K562 (cell line): ENCODE results near the gene FCRLA. TPM values are rescaled to one million over a fixed set of nuclear protein-coding genes. Genes with fewer than 3 reads are reported as not detected.

Source experiments
- ATAC-seq: fragments of 200-7000 bp; cut with Tn5 transposase; 3 replicates; pipeline ENCODE4 v1.9.1; 2020; ENCODE audit warnings: moderate library complexity
- BruUV-seq: library from RNA; stranded (reverse); fragments of 400-500 nt; replicated peaks from 2 replicates; lab custom pipeline; 2021; lab: Mats Ljungman, UMichigan
- CTCF ChIA-PET: fragments of 300-600 bp; formaldehyde crosslinking; extraction: SDS; loops from one replicate; lab custom pipeline; 2021; ENCODE audit warnings: low intra/inter-chr PET ratio; lab: Yijun Ruan, JAX
- POLR2A ChIA-PET: fragments of 300-600, 350-650 bp; sonication (Branson Sonifier 250); formaldehyde crosslinking; extraction: SDS; loops from one replicate; lab custom pipeline; 2021; ENCODE audit warnings: antibody characterized with exemption, inconsistent platforms; lab: Yijun Ruan, JAX
- DNase-seq, 4 experiments: peaks; one replicate each; pipeline versions ENCODE4 v3.0.0 to v3.0.0-alpha.2; 2011 to 2018; ENCODE audit warnings: low spot score in 3 of 4, mixed read lengths in 3 of 4; ENCODE audit errors: extremely low read depth in 1 of 4
- FAIRE-seq: peaks from 2 replicates; lab custom pipeline; 2011; peaks lifted over from hg19 to GRCh38; lab: Jason Lieb, UNC
- H2AFZ ChIP-seq: 2 replicates; pipeline ENCODE4 v1.6.0; 2011; ENCODE audit warnings: low read depth, low read length, control low read depth, inconsistent platforms
- H3K27ac ChIP-seq: fragments of 200-600 bp; 3 replicates; pipeline ENCODE4 v1.8.0; 2011; ENCODE audit warnings: low read depth, mild to moderate bottlenecking, control low read depth, inconsistent platforms, low read length, moderate library complexity, mixed read lengths; ENCODE audit errors: extremely low read depth
- H3K27me3 ChIP-seq, 2 experiments: fragments of 300-600 bp in 1 of 2; 2 replicates in 1 of 2; 3 replicates in 1 of 2; pipeline versions ENCODE4 v1.6.0 to v1.8.0; 2011; ENCODE audit warnings: inconsistent platforms in 2 of 2, low read length in 2 of 2, mild to moderate bottlenecking in 1 of 2, mixed read lengths in 1 of 2, moderate library complexity in 1 of 2; ENCODE audit not compliant: control insufficient read depth in 2 of 2, insufficient read depth in 2 of 2
- H3K36me3 ChIP-seq: fragments of 300-600 bp; 3 replicates; pipeline ENCODE4 v1.8.0; 2011; ENCODE audit warnings: mild to moderate bottlenecking, low read length, inconsistent platforms; ENCODE audit not compliant: control insufficient read depth, insufficient read depth
- H3K4me1 ChIP-seq, 2 experiments: fragments of 200-600 bp in 1 of 2; replicated peaks in 1 of 2; 2 replicates in 1 of 2; 3 replicates in 1 of 2; pipeline versions ENCODE4 v1.5.1 to v1.8.0; 2011; ENCODE audit warnings: inconsistent platforms in 2 of 2, low read length in 2 of 2, mild to moderate bottlenecking in 1 of 2, mixed read lengths in 1 of 2, moderate library complexity in 1 of 2; ENCODE audit not compliant: control insufficient read depth in 2 of 2, insufficient read depth in 2 of 2
- H3K4me2 ChIP-seq: 2 replicates; pipeline ENCODE4 v1.6.1; 2011; ENCODE audit warnings: low read length, control low read depth, inconsistent platforms, mixed read lengths; ENCODE audit not compliant: insufficient read depth
- H3K4me3 ChIP-seq: fragments of 200-600 bp; sonication (generic), shearing (Covaris generic); 2 replicates; pipeline ENCODE4 v1.5.1; 2016; ENCODE audit warnings: control low read depth, inconsistent platforms
- H3K79me2 ChIP-seq: fragments of 200-600 bp; 3 replicates; pipeline ENCODE4 v1.8.0; 2011; ENCODE audit warnings: low read length, inconsistent platforms; ENCODE audit not compliant: control insufficient read depth, insufficient read depth
- H3K9ac ChIP-seq, 2 experiments: 2 replicates each; pipeline versions ENCODE4 v1.6.0 to v1.6.1; 2011; ENCODE audit warnings: low read depth in 2 of 2, low read length in 2 of 2, control low read depth in 1 of 2, inconsistent platforms in 1 of 2, mild to moderate bottlenecking in 1 of 2, mixed read lengths in 1 of 2; ENCODE audit not compliant: insufficient read depth in 1 of 2
- H3K9me1 ChIP-seq: one replicate; pipeline ENCODE4 v1.6.0; 2011; ENCODE audit warnings: inconsistent platforms, mild to moderate bottlenecking, low read length, moderate library complexity; ENCODE audit not compliant: control insufficient read depth, insufficient read depth
- H3K9me3 ChIP-seq: replicated peaks from 2 replicates; pipeline ENCODE4 v1.5.1; 2011; ENCODE audit warnings: low read depth, low read length, inconsistent platforms; ENCODE audit not compliant: control insufficient read depth, insufficient read depth
- H4K20me1 ChIP-seq: replicated peaks from 2 replicates; pipeline ENCODE4 v1.6.1; 2011; ENCODE audit warnings: low read length, inconsistent platforms, mixed read lengths; ENCODE audit not compliant: control insufficient read depth, insufficient read depth
- KDM2B ChIP-seq: fragments of 250-450 bp; sonication (Bioruptor Pico); IDR thresholded peaks from 2 replicates; pipeline ENCODE4 v1.8.0; 2021; ENCODE audit warnings: mild to moderate bottlenecking, moderate library complexity
- NONO ChIP-seq, 2 experiments: fragments of 200-400 bp in 1 of 2; fragments of 450-650 bp in 1 of 2; formaldehyde crosslinking in 1 of 2; IDR thresholded peaks; 2 replicates each; pipeline ENCODE4 v1.6.1; 2017; ENCODE audit warnings: low read depth in 2 of 2, mild to moderate bottlenecking in 2 of 2, moderate library complexity in 2 of 2, low read length in 1 of 2
- SMARCA4 ChIP-seq: fragments of 450-650 bp; IDR thresholded peaks from 2 replicates; pipeline ENCODE4 v1.6.1; 2016
- SP1 ChIP-seq: sonication (generic); formaldehyde crosslinking; IDR thresholded peaks from 2 replicates; pipeline ENCODE4 v1.8.1; 2022; ENCODE audit warnings: mild to moderate bottlenecking, missing genetic modification reagents
- TAF7 ChIP-seq: fragments of 450-650 bp; IDR thresholded peaks from 2 replicates; pipeline ENCODE4 v1.6.1; 2016; ENCODE audit warnings: missing genetic modification characterization, missing compliant biosample characterization
- USF2 ChIP-seq: sonication (generic); formaldehyde crosslinking; IDR thresholded peaks from 2 replicates; pipeline ENCODE4 v1.5.0; 2020; ENCODE audit warnings: missing genetic modification reagents
- WGBS: fragments of 100-300 bp; shearing (Covaris generic); methylation state at CpG from one replicate; pipeline ENCODE4 v1.1.6; 2016; ENCODE audit warnings: low coverage, mixed read lengths; ENCODE audit not compliant: insufficient coverage; ENCODE audit errors: missing lambda C conversion rate; 5-methylcytosine and 5-hydroxymethylcytosine counted together
- in situ Hi-C: fragments of 300-500 bp; cut with MboI; formaldehyde crosslinking; loops from 4 replicates; pipeline ENCODE4 v1.15.0; 2018; ENCODE audit warnings: inconsistent platforms, mixed read lengths
- intact Hi-C: fragments of 100-400 bp; cut with micrococcal nuclease; formaldehyde crosslinking; loops from 2 replicates; pipeline ENCODE4 v1.14.2; 2022
- polyA plus RNA-seq, 8 experiments: library from polyadenylated mRNA; depleted of rRNA in 4 of 8; stranded (reverse) in 5 of 8; unstranded in 3 of 8; fragments of >200 nt; fragmentation: Nextera tagmentation in 2 of 8; fragmentation: Illumina TruSeq in 1 of 8; extraction: Ambion mirVana in 2 of 8; extraction: Trizol in 1 of 8; gene quantifications; 2 replicates each; pipeline versions ENCODE4 v1.2.1 to v1.2.3, GENCODE V29; 2011 to 2014; ENCODE audit warnings: inconsistent platforms in 1 of 8, missing spikeins in 1 of 8
- total RNA-seq, 7 experiments: library from RNA; depleted of rRNA in 6 of 7; stranded (reverse); fragments of >200 nt in 6 of 7; fragmentation: Illumina TruSeq in 2 of 7; extraction: Trizol in 2 of 7; gene quantifications; 2 replicates each; pipeline versions ENCODE4 v1.2.1 to v1.2.3, GENCODE V29; 2011 to 2021; ENCODE audit warnings: low replicate concordance in 1 of 7
- TF ChIP-seq, protein P1 (sequence below): fragments of 450-650 bp; IDR thresholded peaks from 2 replicates; pipeline ENCODE4 v1.6.1; 2016

FCRLA gene
- total and polyA plus RNA-seq, 9 of the 15 experiments (the other 6 are each of a cell fraction or from before 2014, with no cell fraction given), result 0.09 to 0.84 (median 0.44) TPM

GRCh38 chr1:161709373-161709772 lies 2.3 kb downstream of the FCRLA start:
- FAIRE-seq, result no peak
- Histone ChIP-seq H3K79me2 (no peaks in the 10 kb centered on the region), H3K9me3 (no peaks in the 10 kb centered on the region), H3K27ac (no peak overlapping the region), H4K20me1 (no peaks in the 10 kb centered on the region), H3K27me3 (no peaks in the 10 kb centered on the region), H3K9me1 (no peaks in the 10 kb centered on the region), H3K4me1 (peaks cover 8 to 36% of the 10 kb centered on the region in 2 experiments), H3K36me3 (no peaks in the 10 kb centered on the region), H3K9ac (no peak overlapping the region), H2AFZ (no peak overlapping the region), H3K4me3 (no peak overlapping the region), H3K4me2 (no peak overlapping the region)
- in situ Hi-C loops, result no loop called here
- 20% methylated on average over 3 of the region's 4 CpGs for WGBS
- ChIA-PET CTCF (interaction anchor here (1.6 kb wide), 1 partner anchor 13 kb away, joined by 3 read pairs; no protein-coding TSS in a partner anchor), POLR2A (interaction anchor here (2.0 kb wide), 1 partner anchor 17 kb away, joined by 5 read pairs; no protein-coding TSS in a partner anchor)
- intact Hi-C loops, result no loop called here
- TF ChIP-seq KDM2B (CRISPR knock-in tag) (no peak), NONO (IDR thresholded peaks at IDR 0.05; ENCODE audit: low read depth in 2 of 2, low read length in 1 of 2) (no peak), USF2 (CRISPR knock-in tag) (no peak), SMARCA4 (no peak), TAF7 (tag) (0 out of 2 replicates have a peak, but pooled peaks have one; percentile 15), SP1 (CRISPR knock-in tag) (no peak)
- TF ChIP-seq, protein P1, sequence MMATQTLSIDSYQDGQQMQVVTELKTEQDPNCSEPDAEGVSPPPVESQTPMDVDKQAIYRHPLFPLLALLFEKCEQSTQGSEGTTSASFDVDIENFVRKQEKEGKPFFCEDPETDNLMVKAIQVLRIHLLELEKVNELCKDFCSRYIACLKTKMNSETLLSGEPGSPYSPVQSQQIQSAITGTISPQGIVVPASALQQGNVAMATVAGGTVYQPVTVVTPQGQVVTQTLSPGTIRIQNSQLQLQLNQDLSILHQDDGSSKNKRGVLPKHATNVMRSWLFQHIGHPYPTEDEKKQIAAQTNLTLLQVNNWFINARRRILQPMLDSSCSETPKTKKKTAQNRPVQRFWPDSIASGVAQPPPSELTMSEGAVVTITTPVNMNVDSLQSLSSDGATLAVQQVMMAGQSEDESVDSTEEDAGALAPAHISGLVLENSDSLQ, result peak; percentile 35; the same call in 1 of the 2 replicates
- no peak for ATAC-seq
- DNase-seq, result no peak
- no TSS peak for BruUV-seq
